GM18526 (cell line): ENCODE results near the gene EBF3.

Experiments
- POLR2A ChIP-seq: IDR thresholded peaks from 3 replicates; pipeline ENCODE4 v1.6.1; 2011; ENCODE audit not compliant: insufficient read length; ENCODE audit errors: extremely low read depth

Gene EBF3

DNA sequence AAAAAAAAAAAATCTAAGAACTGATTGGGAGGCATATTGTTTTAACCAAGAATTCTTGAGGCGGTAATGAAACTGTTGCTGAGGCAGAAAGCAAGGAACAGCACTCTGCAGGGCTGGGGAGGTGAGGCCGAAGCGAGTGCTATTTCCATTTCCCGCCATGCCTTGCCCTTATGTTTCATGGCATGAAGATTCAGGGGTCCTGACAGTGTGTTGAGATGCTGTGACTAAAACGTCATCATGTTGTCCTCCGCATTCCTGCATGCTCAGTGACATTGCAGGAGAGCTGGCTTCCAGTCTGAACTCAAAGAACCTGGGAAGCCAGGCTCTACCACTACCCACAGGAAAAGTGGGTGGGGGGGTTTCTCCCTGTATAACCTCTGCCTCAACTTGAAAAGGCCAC lies 85.2 kb downstream of the EBF3 start:
- no peak for TF ChIP-seq POLR2A

DNA sequence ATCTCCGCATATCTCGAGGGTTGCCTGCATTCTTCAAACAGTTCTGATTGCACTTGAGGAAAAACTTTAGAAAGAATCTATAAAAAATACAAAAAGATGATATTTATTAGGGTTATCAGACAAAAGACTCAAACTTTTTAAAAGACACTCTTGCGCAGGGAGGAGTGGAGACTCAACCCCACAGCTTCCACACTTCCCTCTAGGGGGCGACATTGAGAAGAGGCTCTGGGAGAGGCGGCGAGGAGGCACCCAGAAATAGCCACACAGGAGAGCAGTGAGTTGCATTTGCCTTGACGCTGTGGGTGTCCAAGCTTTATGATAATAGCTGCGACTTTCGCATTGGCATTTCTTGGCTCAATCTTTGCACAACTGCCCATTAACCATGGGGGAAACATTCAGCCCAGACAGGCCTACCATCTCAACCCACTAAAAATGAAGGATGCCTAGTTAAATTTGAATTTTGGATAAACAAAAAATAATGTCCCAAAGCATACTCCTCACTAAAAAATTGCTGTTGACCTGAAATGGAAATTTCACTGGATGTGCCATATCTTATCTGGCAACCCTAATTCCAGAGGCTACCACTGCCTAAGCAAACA lies 86.2 kb downstream of the EBF3 start:
- TF ChIP-seq POLR2A: no peak

DNA sequence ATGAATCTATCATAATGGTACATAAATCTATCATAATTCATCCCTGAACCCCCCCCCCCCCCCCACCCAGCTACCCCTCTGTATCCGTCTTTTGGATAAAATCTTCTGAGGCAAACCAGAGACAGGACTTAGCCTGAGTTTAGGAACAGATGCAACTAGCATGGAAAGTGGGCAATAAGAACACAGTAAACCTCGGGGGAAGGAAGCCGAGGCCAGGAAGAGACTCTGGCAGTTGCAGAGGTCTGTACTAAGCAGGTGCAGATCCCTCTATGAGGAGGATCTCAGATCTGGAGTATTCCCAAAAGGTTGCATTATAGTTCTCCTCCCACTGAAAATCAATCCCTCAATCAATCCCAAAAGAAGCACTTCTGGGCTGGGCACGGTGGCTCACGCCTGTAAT lies 87.2 kb downstream of the EBF3 start:
- no peak for TF ChIP-seq POLR2A

DNA sequence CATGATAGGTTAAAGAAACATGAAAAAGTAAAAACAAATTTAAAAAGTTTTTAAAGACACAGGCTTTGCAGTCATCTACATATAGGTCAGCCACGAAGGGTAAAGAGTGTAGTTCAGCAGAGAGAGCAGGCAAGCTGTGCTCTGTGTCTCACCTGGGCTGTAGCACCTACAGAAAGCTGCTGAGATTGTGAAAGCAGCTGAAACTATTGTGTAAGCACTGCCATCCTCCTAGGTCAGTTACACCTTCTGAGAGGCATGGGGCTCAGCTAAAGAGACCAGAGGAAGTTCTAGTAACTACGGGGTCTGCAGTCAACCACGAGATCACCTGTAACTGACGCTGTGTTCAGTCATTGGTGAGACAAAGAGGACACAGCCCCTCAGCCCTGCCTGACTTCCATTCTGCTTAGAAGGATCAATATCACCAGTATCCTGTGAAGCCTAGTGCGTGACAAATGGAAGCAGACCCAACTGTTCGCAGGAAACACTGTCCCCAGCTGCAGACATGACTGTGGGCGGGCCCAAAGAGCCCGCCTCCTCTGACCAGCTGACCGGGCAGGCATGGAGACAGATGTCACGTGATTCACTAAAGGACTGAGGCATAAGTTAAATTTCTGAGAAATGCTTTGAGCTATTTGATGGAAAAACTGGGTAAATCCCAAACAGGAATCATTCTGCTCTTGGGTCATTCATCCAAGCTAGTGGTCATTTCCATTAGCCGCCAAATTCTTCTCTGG lies 87.9 kb downstream of the EBF3 start:
- TF ChIP-seq POLR2A: no peak

DNA sequence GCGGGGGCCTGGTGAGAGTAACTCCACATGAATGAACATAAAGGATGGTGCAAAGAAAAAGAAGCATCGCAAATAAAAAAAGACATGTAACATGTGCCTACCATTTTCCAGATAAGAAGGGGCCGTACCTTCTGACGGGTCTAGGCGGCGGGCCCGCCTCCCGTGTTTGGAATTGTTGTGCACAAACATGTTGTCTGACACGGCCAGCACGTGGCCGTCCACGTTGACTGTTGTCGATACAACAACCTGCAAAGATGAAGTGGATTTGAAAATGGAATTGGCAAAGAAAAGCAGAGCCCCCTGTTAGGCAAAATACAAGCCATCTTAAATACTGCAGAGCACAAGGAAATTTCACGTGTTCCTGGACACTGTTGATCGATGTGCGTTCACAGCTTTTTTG lies 90.7 kb downstream of the EBF3 start:
- no peak for TF ChIP-seq POLR2A

DNA sequence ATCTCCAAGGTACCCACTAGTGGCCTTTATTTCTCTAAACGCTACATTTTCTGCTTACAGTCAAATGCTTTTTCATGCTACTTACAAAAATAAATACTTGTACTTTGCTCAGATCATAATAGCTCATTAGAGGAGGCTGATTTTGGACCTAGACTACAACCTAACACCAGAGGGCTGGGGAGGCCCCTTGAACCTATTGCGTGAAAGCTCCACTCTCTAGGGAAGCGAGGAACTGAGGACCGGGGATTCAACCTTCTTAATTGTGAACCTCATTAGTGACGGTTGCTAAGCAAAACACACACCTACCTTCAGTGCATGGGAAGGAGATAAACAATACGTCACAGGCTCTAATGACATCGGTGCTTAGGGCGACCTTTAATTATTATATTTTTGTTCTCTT lies 92.1 kb downstream of the EBF3 start:
- no peak for TF ChIP-seq POLR2A

DNA sequence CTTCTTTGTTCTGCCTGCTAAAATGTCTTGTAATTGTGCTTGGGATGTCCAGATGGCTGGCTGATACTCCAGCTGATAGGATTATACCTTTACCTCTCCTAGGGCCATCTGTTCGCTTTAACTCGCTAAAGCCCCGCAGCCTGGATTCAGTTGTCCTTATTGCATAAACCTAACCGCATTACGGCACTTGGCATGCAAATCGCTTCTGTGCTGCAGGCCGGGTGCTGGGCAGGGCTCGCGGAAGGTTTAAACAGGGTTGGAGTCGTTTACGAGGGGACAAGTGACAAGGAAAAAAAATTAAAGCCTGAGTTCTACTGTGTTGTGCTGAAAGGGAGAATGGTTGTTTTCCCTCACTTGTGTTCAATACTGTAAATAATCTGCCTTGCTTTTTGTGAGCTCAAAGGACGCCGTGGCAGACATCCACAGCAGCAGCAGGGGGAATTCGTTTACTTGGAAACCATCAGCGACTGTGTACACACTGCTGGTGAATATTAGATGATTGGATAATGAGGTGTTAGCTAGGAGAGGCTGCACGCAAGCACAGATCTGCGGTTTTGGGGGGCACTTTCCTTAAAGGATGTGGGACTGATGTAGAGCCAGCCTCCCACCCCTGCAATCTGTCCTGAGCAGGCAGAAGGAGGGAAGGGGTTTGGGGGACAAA lies 93.0 kb downstream of the EBF3 start:
- no peak for TF ChIP-seq POLR2A

DNA sequence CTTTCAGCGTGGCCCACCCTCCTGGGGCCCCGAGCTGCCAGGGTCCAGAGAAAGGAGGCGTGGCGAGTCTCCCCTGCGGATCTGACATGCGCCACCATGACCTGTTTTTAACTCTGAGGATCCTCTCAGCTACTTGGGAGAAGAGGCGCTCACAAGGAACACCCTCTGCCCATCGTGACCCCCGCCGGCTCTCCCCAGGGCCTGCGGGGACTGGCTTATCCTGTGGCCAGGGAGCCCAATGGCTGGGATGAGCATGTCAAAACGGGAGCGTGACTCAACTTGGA lies 93.7 kb downstream of the EBF3 start:
- TF ChIP-seq POLR2A: no peak

DNA sequence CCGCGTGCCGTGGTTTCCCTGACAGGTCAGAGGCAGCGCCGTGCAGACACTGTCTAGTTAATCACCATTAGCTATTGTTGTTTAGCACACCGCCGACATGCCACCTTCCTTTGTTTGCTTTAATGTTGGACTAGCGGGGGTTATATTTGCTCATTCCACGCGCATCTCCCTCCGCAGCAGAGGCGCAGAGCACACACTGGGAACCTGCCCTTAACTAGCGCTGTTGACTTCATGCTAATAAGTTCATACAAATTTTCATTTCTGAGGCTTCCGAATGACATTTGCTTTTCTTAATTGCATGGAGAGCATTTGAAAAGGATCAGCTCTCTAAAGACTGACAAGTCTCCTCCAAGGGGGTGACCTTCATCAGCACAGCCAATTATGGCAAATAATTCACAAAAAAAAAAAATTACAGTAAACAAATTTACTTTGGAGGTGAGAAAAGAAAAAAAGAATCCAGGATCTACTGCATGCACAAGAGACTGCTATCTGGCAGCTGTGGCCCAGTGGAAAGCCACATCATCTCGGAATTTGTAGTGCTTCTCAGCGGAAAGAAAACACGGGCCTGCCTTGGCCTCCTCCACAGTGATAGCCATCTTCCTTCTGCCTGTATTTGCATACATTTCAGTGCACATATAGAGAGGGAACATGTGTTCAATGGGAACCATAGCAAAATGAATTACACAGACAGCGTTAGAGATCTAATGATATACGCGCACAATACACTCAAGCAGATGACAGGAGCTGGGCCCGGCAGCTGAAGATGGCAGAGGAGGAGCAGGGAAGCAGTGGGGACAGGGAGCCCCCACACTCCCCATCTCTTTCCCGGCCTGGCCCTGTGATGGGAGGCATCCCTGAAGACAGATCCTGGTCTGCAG lies 94.2 kb downstream of the EBF3 start:
- TF ChIP-seq POLR2A: no peak

DNA sequence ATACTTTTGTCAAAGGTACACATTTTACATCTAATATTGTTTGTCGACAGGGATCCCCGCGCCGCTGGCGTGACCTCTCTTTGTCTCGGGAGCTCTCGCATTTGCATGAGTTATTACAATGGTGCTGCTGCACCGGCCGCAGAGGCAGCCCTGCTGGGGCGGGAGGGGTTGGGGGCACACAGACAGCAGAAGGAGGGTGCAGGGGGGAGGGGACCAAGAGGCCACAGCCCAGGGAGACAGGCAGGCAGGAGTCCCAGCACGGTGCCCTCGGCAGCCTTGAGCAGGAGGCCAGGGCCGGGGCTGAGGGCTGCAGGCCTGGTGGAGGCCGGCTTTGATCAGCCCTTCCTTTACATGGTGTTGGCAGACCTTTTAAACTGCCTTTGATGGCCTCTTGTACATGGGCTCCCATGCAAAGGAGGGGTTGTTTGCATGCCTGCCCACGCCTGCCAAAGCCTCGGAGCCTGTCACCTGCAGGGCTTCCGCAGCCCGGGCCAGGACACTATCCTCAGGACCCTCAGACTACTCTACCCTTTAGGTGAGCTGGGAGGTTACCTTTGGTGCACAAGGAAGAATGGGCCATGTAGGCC lies 95.5 kb downstream of the EBF3 start:
- TF ChIP-seq POLR2A: no peak

DNA sequence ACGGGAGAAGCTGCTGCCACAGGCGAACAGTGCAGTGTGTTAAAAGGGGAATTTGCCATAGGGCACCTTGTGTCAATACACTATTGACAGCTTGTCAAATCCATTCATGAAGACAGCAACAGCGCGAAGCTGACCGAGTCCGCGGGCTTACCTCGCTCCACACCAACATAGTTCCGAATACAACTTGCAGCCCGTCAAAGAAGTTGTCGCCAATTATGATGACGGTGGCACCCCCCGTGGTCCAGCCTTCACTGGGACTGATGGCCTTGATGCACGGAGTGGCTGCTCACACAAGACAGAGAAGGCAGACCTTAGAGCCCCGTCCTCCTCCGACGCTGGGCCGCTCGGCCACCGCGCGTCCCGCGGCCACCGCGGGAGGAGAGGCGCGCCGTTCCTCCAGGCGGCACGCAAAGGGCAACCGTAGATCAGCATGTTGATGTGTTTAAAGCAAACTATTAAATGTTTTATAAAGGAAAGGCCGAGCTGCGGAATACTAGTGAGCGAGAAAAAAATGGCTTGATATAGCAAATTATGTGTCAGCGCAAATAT lies 96.4 kb downstream of the EBF3 start:
- TF ChIP-seq POLR2A: no peak

DNA sequence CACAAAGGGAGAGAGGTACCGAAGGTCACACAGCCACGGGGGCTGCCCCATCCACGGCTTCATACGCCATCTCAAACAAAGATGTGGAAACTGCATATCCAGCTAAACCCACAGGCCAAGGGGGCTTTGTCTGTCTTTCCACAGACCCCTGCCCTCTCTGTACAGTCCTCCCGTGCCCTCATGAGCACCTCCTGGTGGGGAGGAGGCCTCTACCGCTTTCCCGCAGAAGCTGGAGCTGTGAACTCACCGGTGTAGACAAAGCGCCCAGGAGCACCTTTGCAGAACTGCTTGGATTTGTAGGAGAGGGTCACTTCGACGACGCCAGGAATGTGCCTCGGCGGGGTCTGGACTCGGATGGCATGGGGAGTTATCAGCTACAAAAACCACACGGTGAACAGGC lies 97.2 kb downstream of the EBF3 start:
- no peak for TF ChIP-seq POLR2A

DNA sequence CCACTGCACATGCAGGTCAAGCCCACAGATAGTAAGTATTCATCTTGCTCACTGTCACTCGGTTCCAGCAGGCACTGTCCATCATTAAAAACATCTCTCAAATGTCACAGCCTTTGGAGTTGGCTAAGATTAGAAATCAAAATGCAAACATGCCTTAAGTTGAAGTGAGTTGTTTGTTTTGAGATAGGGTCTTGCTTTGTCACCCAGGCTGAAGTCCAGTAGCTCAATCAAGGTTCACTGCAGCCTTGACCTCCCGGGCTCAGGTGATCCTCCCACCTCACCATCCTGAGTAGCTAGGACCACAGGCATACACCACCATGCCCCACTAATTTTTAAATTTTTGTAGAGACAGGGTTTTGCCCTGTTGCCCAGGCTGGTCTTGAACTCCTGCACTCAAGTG lies 98.1 kb downstream of the EBF3 start:
- no peak for TF ChIP-seq POLR2A

DNA sequence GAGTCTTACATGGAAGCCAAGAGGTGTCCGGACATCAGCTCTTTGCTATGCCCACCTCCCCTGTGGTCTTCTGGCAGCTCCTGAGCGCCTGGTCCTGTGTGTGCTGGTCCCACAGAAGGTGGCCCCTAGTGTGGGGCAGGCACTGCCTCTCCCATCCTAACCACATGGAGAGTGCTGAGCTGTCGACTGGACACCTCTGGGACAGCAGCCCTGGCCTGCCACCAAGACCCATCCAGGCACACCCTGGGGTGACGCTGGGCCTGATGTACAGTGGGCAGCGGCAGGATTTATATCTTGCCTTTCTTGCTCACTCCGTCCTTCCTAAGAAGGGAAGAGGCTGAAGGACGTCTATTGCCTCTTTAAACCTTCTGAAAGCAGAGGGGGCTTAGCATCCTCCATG lies 98.7 kb downstream of the EBF3 start:
- TF ChIP-seq POLR2A: no peak

DNA sequence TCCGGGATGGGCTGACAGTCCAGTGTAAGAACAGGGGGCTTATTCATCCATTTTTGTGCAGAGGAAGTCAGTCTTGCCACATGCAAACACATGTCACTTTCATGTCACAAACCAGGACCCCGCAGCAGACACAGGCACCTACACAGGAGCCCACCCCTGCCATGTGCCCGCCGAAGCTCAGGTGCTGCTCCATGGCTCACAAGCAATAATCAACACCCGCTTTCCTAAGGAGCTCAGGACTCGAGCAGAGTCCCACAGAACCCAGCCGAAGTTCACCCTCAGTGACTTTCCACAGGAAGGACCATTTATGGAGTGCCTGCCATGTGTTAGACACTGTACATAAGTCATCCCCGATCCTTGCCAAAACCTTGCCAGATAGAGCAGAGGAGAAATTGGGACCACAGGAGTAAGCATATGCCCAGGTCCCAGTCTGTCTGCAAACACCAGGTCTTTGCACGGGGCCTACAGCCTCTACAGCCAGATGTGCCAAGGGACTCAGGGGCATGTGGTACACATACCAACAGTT lies 99.4 kb downstream of the EBF3 start:
- no peak for TF ChIP-seq POLR2A

DNA sequence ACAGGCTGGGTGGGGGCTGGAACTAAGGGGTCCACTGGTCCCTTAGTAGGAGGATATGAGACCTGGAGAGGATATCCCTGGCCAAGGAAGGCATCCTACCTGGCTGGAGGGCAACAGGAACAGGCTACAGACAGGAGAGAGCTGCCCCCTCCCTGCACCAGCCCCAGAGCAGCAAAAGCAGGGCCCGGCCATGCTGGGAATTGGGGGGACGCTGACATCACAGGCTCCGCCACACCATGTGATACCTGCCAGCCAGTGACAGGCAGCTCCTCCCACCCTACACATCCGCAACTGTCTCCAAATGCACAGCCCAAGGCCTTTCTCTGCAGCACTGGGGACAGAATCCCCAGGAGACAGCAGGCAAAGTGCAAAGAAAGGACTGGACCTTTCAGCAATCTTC lies 100.0 kb downstream of the EBF3 start:
- no peak for TF ChIP-seq POLR2A
